ENCODE results near the gene ATL2. TPM values are rescaled to one million over a fixed set of nuclear protein-coding genes. Genes with fewer than 3 reads are reported as not detected.

ATL2 gene
- total and polyA plus RNA-seq, 2 of the 8 experiments (the other 6 are each of a cell fraction or from before 2014, with no cell fraction given): 38.8 to 84.6 TPM

- TF ChIP-seq ASH2L (IDR thresholded peaks at IDR 0.05; ENCODE audit: low read length) (peak; percentile 1), YY1 (IDR thresholded peaks at IDR 0.05; ENCODE audit: low read depth, low read length) (no peak), SP2 (IDR thresholded peaks at IDR 0.05; ENCODE audit: low read length) (no peak), ATF3 (IDR thresholded peaks at IDR 0.05; ENCODE audit: insufficient read depth, low read depth, low read length) (no peak), RBBP5 (IDR thresholded peaks at IDR 0.05; ENCODE audit: borderline replicate concordance, low read depth, low read length) (no peak)
- POLR2A ChIA-PET (ENCODE audit: partially characterized antibody): no interaction called here
- DNase-seq (ENCODE audit: low read depth in 1 of 2, low spot score in 2 of 2) (no peak), FAIRE-seq (no peak)
- Histone ChIP-seq H3K18ac (ENCODE audit: extremely low read depth, low read length) (no peak overlapping the region; the same call in 1 of the 2 replicates), H3K27me3 (replicated peaks in 1 of 4; ENCODE audit: control insufficient read depth in 3 of 4, extremely low read depth in 1 of 4, insufficient read depth in 3 of 4, low read length in 3 of 4) (no peaks in the 10 kb centered on the region), H3K9me3 (ENCODE audit: insufficient read depth in 2 of 2, low read depth in 1 of 2, low read length in 1 of 2) (peaks cover 14 to 15% of the 10 kb centered on the region in 2 experiments), H2AK5ac (ENCODE audit: low read depth, low read length) (no peak overlapping the region), H2AFZ (ENCODE audit: low read length) (no peak overlapping the region), H4K91ac (replicated peaks; ENCODE audit: insufficient read length, low read length) (no peak overlapping the region), H4K8ac (ENCODE audit: extremely low read depth, insufficient read depth, low read length) (no peak overlapping the region), H2BK15ac (ENCODE audit: low read length) (no peak overlapping the region), H3K79me2 (ENCODE audit: control insufficient read depth in 1 of 2, insufficient read depth in 2 of 2, low read length in 2 of 2) (no peaks in the 10 kb centered on the region), H2BK20ac (ENCODE audit: low read length) (no peak overlapping the region), H3K4me1 (replicated peaks in 1 of 4; ENCODE audit: control insufficient read depth in 3 of 4, insufficient read depth in 4 of 4, low read length in 3 of 4) (peaks cover 2 to 16% (median 7%) of the 10 kb centered on the region in 4 experiments; a peak in 5 of 7 replicates), H3K4me2 (ENCODE audit: insufficient read depth in 1 of 2, low read depth in 2 of 2, low read length in 2 of 2) (peak overlapping the region in 1 of 2 experiments; percentile 35; a peak in 2 of 4 replicates), H2BK12ac (ENCODE audit: low read depth, low read length) (no peak overlapping the region; the same call in 1 of the 2 replicates), H3K4me3 (ENCODE audit: extremely low read depth in 1 of 4, insufficient read depth in 2 of 4, low read depth in 3 of 4, low read length in 4 of 4) (peak overlapping the region in 1 of 4 experiments; percentile 3; a peak in 1 of 8 replicates), H2BK120ac (replicated peaks; ENCODE audit: low read depth, low read length) (no peak overlapping the region), H3K27ac (ENCODE audit: low read depth, low read length) (no peak overlapping the region; the same call in 1 of the 2 replicates), H3K23ac (ENCODE audit: insufficient read length) (no peak overlapping the region), H3K9ac (replicated peaks in 1 of 4; ENCODE audit: extremely low read depth in 1 of 4, low read depth in 3 of 4, low read length in 3 of 4) (no peak overlapping the region), H3K4ac (replicated peaks; ENCODE audit: insufficient read length, low read depth, low read length) (no peak overlapping the region), H3K36me3 (ENCODE audit: control insufficient read depth in 2 of 4, insufficient read depth in 4 of 4, low read length in 3 of 4) (no peaks in the 10 kb centered on the region), H3K56ac (replicated peaks; ENCODE audit: insufficient read length, low read depth, low read length) (no peak overlapping the region), H4K5ac (ENCODE audit: insufficient read length, low read depth, low read length) (no peak overlapping the region), H4K20me1 (replicated peaks in 1 of 2; ENCODE audit: control insufficient read depth in 1 of 2, insufficient read depth in 2 of 2, low read length in 2 of 2) (no peaks in the 10 kb centered on the region), H3K79me1 (ENCODE audit: low read depth, low read length) (no peaks in the 10 kb centered on the region), H2BK5ac (ENCODE audit: low read depth, low read length) (0 out of 2 replicates have a peak overlapping the region, but pooled peaks have one; percentile 2), H3K14ac (ENCODE audit: insufficient read length) (no peak overlapping the region), H3K23me2 (ENCODE audit: low read depth, low read length) (no peaks in the 10 kb centered on the region)
- 92% methylated on average over 9 of the region's 9 CpGs; no CpG with 5 or more reads in 1 of the 2 experiments for WGBS, 2 experiments (ENCODE audit: extremely low coverage in 1 of 2, insufficient coverage in 1 of 2, insufficient read length in 1 of 2, insufficient replicate concordance in 2 of 2, low coverage in 1 of 2, low lambda C conversion rate in 2 of 2, missing lambda C conversion rate in 1 of 2)
- CTCF ChIA-PET (ENCODE audit: partially characterized antibody): interaction anchor here (1.2 to 1.8 kb wide), 5 partner anchors 24 to 102 kb away, joined by 3 to 4 read pairs (median 3); no protein-coding TSS in a partner anchor
Observed at GRCh38 chr2:38405917-38406596, 29.0 kb upstream of the ATL2 start.

Data from H1 (cell line).